Stimulated activated naive CD8-positive, alpha-beta T cell treated with anti-CD3 and anti-CD28 coated beads, Interleukin-15, Interleukin-2, amounts not matched to agents 100 ng/mL and 50 ng/mL, for 24 hours (primary cell): ENCODE measurements around the gene SPECC1L.
A peak's percentile ranks its signal among the peaks of the same experiment; 100 is the strongest.
"Not testable (repeated sequence)": the region's sequence is repeated elsewhere in the genome, so short reads cannot be mapped to it uniquely, and the experiment has no call there.

Experiments used
- H3K27ac Mint-ChIP-seq: one replicate; pipeline ENCODE4 v1.8.0; 2021; ENCODE audit warnings: mild to moderate bottlenecking, mixed read lengths
- H3K27me3 Mint-ChIP-seq: one replicate; pipeline ENCODE4 v1.8.0; 2021; ENCODE audit warnings: mixed read lengths
- H3K36me3 Mint-ChIP-seq: one replicate; pipeline ENCODE4 v1.8.0; 2021; ENCODE audit warnings: low read depth, mixed read lengths
- H3K4me1 Mint-ChIP-seq: one replicate; pipeline ENCODE4 v1.8.0; 2021; ENCODE audit warnings: low read depth, mixed read lengths
- H3K4me3 Mint-ChIP-seq: one replicate; pipeline ENCODE4 v1.8.0; 2021; ENCODE audit warnings: mild to moderate bottlenecking, mixed read lengths
- H3K9me3 Mint-ChIP-seq: one replicate; pipeline ENCODE4 v1.8.0; 2021; ENCODE audit warnings: mixed read lengths

Gene SPECC1L, protein sequence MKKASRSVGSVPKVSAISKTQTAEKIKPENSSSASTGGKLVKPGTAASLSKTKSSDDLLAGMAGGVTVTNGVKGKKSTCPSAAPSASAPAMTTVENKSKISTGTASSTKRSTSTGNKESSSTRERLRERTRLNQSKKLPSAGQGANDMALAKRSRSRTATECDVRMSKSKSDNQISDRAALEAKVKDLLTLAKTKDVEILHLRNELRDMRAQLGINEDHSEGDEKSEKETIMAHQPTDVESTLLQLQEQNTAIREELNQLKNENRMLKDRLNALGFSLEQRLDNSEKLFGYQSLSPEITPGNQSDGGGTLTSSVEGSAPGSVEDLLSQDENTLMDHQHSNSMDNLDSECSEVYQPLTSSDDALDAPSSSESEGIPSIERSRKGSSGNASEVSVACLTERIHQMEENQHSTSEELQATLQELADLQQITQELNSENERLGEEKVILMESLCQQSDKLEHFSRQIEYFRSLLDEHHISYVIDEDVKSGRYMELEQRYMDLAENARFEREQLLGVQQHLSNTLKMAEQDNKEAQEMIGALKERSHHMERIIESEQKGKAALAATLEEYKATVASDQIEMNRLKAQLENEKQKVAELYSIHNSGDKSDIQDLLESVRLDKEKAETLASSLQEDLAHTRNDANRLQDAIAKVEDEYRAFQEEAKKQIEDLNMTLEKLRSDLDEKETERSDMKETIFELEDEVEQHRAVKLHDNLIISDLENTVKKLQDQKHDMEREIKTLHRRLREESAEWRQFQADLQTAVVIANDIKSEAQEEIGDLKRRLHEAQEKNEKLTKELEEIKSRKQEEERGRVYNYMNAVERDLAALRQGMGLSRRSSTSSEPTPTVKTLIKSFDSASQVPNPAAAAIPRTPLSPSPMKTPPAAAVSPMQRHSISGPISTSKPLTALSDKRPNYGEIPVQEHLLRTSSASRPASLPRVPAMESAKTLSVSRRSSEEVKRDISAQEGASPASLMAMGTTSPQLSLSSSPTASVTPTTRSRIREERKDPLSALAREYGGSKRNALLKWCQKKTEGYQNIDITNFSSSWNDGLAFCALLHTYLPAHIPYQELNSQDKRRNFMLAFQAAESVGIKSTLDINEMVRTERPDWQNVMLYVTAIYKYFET

GRCh38 chr22:24270556-24271385, at the start of gene SPECC1L:
SPECC1L (plus strand) TSS chr22:24270831; CDS start chr22:24302232, 31,401 bp downstream.
- peaks cover 43% of the 10 kb centered on the region for H3K4me1 Mint-ChIP-seq
- no peaks in the 10 kb centered on the region for H3K9me3 Mint-ChIP-seq
- no peaks in the 10 kb centered on the region for H3K27me3 Mint-ChIP-seq
- peak within 1 kb of the TSS; percentile 82 for H3K27ac Mint-ChIP-seq
- peak within 1 kb of the TSS; percentile 87 for H3K4me3 Mint-ChIP-seq
- H3K36me3 Mint-ChIP-seq, result peaks cover 9% of the 10 kb centered on the region

DNA sequence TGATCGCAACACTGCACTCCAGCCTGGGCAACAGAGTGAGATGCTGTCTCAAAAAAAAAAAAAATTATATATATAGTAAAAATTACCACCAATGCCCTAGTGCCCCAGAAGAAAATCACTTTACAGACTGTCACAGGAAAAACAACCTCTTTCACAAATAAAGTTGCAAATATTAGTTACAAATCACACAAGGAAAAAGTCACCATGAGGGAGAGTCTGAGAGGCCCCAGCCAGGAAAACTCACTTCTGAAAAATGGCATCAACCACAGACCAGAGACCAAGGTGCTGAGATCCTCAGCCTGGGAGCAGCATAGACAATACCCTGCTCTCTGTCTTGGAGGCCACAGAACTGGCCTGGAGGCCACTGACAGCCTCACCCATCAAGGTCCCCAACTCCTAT, 46.2 kb upstream of the SPECC1L start:
- Mint-ChIP-seq H3K4me3 (no peak overlapping the region), H3K27ac (no peak overlapping the region), H3K36me3 (no peaks in the 10 kb centered on the region), H3K27me3 (no peaks in the 10 kb centered on the region), H3K9me3 (no peaks in the 10 kb centered on the region), H3K4me1 (no peaks in the 10 kb centered on the region)

DNA sequence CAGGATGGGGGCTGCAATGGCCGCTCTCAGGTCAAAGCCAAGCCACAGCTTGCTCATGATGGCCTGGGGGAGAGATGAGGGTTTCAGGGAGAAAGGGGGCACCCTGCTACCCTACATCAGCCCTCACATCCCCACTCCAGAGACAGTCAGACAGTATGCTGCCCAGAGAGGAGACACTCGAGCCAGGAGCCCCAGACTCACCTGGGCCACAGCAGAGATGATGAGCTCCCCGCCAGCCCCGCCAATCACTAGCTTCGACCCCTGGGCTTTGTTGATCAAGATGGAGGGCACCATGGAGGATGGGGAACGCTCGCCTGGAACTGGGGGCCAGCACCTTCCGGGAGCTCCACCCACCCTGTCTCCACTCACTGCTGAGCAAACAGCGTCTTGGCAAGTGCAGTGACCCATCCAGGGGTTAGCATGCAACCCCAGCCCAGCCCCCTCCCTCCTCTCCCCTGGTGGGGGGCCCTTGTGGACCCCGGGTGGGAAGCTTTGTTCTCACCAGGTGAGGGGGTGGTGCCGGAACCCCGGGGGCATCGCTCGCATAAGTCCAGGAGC, 45.5 kb upstream of the SPECC1L start:
- no peaks in the 10 kb centered on the region for H3K4me1 Mint-ChIP-seq
- H3K27me3 Mint-ChIP-seq, result no peaks in the 10 kb centered on the region
- H3K36me3 Mint-ChIP-seq, result no peaks in the 10 kb centered on the region
- H3K9me3 Mint-ChIP-seq, result no peaks in the 10 kb centered on the region
- no peak overlapping the region for H3K27ac Mint-ChIP-seq
- no peak overlapping the region for H3K4me3 Mint-ChIP-seq

GRCh38 chr22:24225951-24226350, 44.7 kb upstream of the SPECC1L start:
- Mint-ChIP-seq H3K27me3 (no peaks in the 10 kb centered on the region), H3K36me3 (no peaks in the 10 kb centered on the region), H3K27ac (no peak overlapping the region), H3K4me3 (no peak overlapping the region), H3K9me3 (no peaks in the 10 kb centered on the region), H3K4me1 (no peaks in the 10 kb centered on the region)

DNA sequence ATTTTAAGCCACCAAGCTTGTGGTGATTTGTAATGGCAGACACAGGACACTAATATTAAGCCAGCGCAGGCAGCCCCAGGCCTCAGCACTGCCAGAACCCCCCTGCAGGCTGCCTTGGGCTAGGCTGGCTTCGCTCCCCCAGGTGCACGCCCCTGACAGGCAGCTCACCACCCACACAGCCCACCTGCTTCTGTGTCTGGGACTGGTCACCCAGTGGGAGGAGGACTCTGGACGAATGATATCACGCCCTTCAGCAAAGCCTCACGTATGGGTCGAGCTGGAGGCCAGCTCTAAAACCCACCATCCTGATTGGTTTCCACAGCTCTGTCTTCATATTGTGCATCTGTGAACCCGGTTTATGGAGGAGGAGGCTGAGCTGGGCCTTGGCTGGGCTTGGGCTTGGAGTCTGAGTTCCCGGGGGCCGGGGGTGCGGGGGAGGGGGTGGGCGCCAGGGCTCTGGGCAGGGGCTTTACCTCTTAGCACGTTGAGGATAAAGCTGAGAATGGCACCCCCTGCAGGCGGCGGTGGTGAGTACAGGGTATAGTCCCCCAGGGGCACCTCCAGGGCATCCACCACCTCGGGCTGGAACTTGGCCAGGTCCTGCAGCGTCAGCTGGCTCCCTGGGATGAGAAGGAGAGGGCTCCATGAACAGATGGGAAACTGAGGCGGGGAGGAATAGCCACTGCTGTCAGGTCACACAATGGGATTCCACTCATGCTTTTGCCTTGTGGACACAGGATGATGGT, 39.5 kb upstream of the SPECC1L start:
- Mint-ChIP-seq H3K4me1 (no peaks in the 10 kb centered on the region), H3K27me3 (no peaks in the 10 kb centered on the region), H3K4me3 (no peak overlapping the region), H3K36me3 (no peaks in the 10 kb centered on the region), H3K9me3 (no peaks in the 10 kb centered on the region), H3K27ac (no peak overlapping the region)

- Mint-ChIP-seq H3K27ac (no peak overlapping the region), H3K4me3 (no peak overlapping the region), H3K27me3 (no peaks in the 10 kb centered on the region), H3K36me3 (no peaks in the 10 kb centered on the region), H3K9me3 (no peaks in the 10 kb centered on the region), H3K4me1 (no peaks in the 10 kb centered on the region)
Observed at GRCh38 chr22:24231706-24232105, 38.9 kb upstream of the SPECC1L start.

- Mint-ChIP-seq H3K4me3 (no peak overlapping the region), H3K36me3 (no peaks in the 10 kb centered on the region), H3K27me3 (no peaks in the 10 kb centered on the region), H3K4me1 (no peaks in the 10 kb centered on the region), H3K9me3 (no peaks in the 10 kb centered on the region), H3K27ac (no peak overlapping the region)
Observed at GRCh38 chr22:24232124-24232523, 38.5 kb upstream of the SPECC1L start.

DNA sequence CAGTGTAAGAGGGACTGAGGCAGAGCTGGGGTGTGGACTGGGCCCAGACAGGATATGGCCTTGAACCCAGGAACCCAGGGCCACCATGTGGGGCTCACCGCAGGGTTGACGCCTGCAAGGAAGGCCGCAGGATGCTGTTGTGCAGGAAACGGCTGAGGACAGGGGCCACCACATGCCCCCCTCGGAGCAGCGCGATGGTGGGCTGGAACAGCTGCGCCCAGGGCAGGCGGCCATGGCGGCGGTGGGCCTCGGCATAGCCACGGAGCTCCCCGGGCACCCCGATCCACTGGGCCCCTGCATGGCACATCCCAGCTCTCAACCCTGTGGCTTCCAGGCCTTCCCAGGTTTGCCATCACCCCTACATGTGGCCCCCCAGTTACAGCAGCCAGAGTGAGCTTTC, 37.9 kb upstream of the SPECC1L start:
- no peaks in the 10 kb centered on the region for H3K9me3 Mint-ChIP-seq
- no peak overlapping the region for H3K27ac Mint-ChIP-seq

DNA sequence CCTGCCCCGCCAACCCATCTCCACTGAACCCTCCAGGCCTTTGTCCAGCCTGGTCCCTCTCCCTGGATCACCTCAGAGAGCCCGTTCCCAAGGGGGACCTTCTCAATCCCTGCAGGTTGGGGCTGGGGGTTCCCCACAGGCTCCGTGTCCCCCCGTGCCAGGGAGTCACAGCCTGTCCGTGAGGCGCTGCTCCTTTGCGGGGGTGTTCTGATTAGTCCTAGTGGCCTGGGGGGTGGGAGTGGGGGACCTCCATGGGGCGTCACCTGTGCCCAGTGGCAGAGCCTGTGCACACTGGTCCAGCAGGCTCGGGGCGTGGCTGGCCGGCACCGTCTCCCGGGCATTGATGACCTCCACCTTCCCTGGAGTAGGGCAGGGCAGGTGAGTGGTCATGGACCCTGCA, 37.4 kb upstream of the SPECC1L start:
- H3K27me3 Mint-ChIP-seq, result no peaks in the 10 kb centered on the region
- no peaks in the 10 kb centered on the region for H3K9me3 Mint-ChIP-seq
- H3K4me1 Mint-ChIP-seq, result no peaks in the 10 kb centered on the region
- H3K27ac Mint-ChIP-seq, result no peak overlapping the region
- no peaks in the 10 kb centered on the region for H3K36me3 Mint-ChIP-seq
- H3K4me3 Mint-ChIP-seq, result no peak overlapping the region

More for the DNA sequence above, 37.9 kb upstream of the SPECC1L start:
- Mint-ChIP-seq H3K4me3 (no peak overlapping the region), H3K4me1 (no peaks in the 10 kb centered on the region), H3K27me3 (no peaks in the 10 kb centered on the region), H3K36me3 (no peaks in the 10 kb centered on the region)

GRCh38 chr22:24233816-24234215, 36.8 kb upstream of the SPECC1L start:
- no peaks in the 10 kb centered on the region for H3K4me1 Mint-ChIP-seq
- H3K27ac Mint-ChIP-seq, result no peak overlapping the region
- H3K9me3 Mint-ChIP-seq, result no peaks in the 10 kb centered on the region
- no peaks in the 10 kb centered on the region for H3K27me3 Mint-ChIP-seq
- H3K4me3 Mint-ChIP-seq, result no peak overlapping the region
- H3K36me3 Mint-ChIP-seq, result no peaks in the 10 kb centered on the region

DNA sequence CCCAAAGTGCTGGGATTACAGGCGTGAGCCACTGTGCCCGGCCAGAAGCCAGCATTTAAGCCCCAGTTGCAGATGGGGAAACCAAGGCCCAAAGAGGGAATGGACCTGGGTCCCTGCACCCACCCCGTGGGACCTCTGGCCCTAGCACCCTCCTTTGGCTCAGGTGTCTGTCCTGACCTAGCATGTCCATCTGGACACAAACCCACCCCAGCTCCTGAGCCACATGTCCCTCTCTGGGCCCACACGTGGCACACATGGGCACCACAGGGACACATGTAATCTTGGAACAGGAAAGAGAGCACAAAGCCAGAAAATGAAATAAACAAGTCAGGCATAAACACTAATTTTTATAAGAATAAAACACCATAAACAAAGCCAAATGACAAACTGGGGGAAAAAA, 35.3 kb upstream of the SPECC1L start:
- Mint-ChIP-seq H3K9me3 (no peaks in the 10 kb centered on the region), H3K27me3 (no peaks in the 10 kb centered on the region), H3K36me3 (no peaks in the 10 kb centered on the region), H3K27ac (no peak overlapping the region), H3K4me3 (no peak overlapping the region), H3K4me1 (no peaks in the 10 kb centered on the region)

- Mint-ChIP-seq H3K4me3 (no peak overlapping the region), H3K36me3 (no peaks in the 10 kb centered on the region), H3K27me3 (no peaks in the 10 kb centered on the region), H3K27ac (no peak overlapping the region), H3K4me1 (peaks cover 5% of the 10 kb centered on the region), H3K9me3 (no peaks in the 10 kb centered on the region)
Observed at GRCh38 chr22:24236656-24237055, 34.0 kb upstream of the SPECC1L start.

DNA sequence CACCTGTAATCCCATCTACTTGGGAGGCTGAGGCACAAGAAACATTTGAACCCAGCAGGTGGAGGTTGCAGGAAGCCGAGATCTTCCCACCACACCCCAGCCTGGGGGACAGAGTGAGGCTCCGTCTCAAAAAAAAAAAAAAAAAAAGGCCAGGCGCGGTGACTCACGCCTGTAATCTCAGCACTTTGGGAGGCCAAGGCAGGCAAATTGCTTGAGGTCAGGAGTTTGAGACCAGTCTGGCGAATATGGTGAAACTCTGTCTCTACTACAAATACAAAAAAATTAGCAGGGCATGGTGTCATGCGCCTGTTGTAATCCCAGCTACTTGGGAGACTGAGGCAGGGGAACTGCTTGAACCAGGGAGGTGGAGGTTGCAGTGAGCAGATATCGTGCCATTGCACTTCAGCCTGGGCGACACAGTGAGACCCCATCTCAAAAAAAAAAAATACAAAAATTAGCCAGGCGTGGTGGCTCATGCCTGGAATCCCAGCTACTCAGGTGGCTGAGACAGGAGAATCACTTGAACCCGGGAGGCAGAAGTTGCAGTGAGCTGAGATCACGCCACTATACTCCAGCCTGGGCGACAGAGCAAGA, 32.4 kb upstream of the SPECC1L start:
- peaks cover 19% of the 10 kb centered on the region for H3K4me1 Mint-ChIP-seq
- H3K9me3 Mint-ChIP-seq, H3K27ac Mint-ChIP-seq, H3K27me3 Mint-ChIP-seq, H3K4me3 Mint-ChIP-seq, H3K36me3 Mint-ChIP-seq: not testable (repeated sequence)
